Activated CD4-positive, alpha-beta T cell treated with anti-CD3 and anti-CD28 coated beads, Interleukin-2, amount 50 U/mL, for 24 hours (primary cell): ENCODE data around the gene RHOBTB3.
"Not testable (repeated sequence)": the region's sequence is repeated elsewhere in the genome, so short reads cannot be mapped to it uniquely, and the experiment has no call there.

Source experiments
- DNase-seq, 2 donors: peaks; one replicate each; pipeline ENCODE4 v3.0.0-alpha.2; 2020; ENCODE audit warnings: low read depth in 1 of 2, low spot score in 1 of 2

The RHOBTB3 gene

DNA sequence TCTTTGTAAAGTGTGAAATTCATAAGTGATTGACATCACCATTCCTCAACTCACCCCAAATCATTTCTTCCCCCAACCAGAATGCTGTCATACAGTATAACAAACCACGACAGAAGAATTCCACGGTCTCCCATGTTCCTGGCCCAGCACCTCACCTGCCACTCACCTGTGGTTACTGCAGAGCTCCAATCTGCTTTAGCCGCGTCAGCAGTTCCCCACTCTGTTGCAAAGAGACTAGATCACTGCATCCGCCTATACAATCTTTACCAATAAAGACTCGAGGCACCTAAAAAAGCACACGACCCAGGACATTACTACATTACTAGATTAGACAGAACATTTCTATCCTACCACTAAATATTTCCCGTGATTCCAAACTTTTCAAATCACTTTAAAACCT, 85.2 kb downstream of the RHOBTB3 start:
- no peak for DNase-seq

DNA sequence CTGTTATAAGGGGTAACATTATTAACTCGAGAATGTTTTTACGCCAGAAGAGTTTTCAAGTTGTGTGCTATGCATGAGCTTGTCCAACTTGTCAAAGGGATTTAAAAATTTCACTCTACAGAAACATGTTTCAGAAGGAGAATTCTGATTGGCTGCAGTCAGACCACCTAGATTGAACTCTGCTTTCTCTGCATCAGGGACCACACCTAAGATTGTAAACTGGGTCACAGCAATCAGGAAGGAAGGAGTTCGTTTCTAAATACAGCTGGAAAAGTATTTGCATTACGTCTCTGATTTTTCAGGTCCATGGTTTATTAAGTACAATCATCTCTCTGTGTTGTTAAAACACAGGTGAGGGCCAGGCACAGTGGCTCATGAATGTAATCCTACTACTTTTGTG, 85.6 kb downstream of the RHOBTB3 start:
- no peak for DNase-seq

DNA sequence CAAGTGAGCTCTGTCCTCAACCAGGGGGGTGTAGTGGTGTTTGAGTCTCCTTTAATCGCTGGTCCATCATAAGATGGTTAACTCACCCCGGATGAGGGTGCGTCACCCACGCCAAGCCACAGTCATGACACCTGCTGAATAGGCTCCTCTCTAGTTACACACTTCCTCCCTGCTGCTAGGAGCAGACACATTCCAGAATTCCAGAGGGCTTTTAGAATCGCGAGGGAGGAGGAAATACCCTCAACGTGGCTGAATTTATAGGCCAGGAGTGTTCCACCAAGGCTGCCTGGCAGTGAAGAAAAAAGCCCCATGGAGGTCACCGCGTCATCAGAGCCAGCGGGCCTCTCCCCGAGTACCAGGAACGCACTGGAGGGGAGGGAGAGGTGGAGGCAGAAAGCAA, 86.3 kb downstream of the RHOBTB3 start:
- no peak for DNase-seq

DNA sequence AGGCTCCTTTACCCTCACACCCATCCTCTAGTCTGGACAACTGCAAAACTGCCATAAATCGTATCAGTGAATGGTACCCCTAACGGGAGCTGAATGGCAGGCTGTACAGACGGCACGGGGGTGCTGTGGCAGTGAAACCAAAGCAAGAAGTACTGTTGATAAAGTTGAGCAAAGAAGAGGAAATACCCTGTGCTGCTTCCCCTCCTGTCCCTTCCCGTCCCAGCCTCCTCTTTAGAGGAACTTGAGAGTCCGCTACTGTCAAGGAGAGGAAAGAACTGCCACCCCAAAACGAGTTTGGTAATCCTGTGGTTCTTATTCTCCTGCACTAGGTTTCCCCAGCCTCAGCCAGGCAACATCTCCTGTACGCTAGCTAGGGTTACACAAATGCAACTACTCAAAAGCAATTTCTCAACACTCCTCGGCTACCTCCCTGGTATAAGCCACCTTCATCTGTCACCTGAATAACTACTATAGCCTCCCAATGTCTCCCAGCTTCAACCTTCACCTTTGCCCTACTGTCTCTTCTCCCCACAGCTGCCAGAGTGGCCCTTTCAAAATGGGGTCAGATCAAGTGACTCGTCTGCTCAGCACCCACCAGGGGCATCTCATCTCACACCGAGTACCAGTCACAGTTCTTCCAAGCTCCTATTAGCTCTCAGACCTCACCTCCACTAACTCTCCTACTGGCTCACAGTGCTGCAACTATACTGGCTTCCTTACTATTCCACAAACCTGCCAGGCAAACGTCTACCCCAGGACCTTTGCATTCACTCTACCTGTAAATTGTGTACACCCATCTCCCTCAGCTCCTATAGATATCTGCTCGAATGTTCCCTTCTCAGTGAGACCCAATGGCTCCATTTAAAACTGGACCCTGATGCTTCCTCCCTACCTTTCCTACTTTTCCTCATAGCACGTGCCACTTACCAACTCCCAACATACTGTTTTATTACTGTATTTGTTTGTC, 87.3 kb downstream of the RHOBTB3 start:
- DNase-seq, result no peak

DNA sequence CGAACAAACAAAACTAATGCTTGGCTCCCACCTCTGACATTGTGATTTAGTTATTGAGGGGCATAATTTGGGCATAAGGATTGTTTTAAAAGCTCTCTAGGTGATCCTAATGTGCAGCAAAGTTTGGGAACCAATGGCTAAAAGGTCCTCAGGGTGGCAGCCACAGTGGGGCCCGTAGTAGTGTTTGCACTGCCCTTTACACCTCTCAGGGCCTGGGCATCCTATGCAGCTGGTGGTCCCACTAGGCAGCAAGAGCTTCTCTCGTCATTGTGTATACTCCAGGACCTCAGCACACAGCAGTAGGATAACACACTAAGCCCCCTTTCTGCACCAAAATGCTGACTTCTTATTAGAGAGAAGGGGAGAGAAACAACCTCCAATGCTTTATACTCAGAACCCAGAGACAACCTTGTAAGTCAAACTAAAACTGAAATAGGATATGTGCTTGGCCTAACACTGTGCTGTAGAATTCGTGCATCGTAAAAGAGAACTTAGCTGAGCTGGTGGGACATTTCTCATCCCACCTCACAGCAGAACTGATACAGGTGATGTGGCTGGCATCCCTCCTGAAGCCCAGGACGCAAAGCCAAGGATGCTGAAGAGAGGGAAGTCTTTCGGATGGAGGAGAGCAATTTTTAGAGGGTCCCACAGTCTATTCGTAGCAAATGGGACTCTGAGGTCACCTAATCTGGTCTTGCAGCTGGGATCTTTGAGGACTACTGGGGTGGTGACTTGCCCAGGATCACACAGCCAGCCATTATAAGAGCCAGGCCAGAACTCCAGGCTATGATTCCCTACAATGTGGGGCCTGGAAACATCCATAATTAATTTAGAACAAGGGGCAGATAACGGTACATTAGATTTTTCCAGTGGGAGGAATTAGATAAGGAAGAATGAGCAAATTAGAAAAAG, 90.2 kb downstream of the RHOBTB3 start:
- DNase-seq, result no peak

DNA sequence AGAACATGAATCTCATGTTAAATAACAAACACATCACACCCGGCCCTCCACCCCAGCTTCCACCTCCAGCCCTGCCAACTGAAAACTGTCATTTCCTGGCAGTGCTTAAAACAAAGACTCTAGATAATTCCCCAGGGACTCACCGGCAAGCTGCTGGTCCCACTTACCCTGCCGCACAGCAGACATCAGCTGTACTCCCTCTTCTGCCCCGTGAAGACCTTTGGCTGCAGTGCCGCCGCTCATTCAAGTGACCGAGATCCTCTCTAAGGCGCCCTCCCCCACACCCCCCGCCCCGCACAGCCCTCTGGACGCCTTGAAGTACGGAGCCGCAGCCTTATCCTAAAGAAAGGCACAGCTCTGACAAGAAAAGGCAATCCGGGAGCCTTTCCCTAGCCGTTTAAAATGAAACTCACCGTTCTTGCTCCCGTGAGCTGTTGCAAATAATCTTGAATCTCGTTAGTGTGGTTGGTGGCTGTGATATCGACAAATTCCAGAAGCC, 91.0 kb downstream of the RHOBTB3 start:
- no peak for DNase-seq

DNA sequence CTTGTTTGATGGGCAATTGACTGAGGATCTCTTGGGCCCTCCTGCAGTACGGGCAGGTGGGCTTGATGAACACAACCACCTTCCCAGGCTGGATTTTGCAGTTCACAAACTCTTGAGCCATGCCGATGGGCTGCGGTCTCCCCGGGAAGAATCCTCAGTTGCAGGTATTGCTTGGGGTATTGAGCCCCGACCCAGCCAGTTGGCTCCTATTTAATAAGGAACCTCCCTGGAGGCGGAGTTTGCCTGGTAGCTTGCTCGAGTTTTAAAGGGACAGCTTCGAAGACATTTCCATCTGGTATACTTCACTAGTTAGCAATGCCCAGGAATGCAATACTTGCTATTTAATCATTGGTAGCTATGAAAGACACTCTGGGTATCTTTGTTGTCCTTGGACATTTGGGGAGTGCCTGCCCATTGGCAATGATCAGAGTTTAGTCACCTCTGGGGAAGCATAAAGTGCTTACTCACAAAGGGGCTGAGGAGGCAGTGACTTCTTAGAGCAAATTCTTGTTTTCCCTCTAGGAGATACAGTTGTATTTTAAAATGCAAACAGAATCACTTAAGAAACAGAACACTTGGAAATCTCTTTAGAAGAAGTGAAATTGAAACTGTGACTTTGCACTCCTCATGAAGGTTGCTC, 91.5 kb downstream of the RHOBTB3 start, which contains the start of gene GLRX:
TSS of gene GLRX (minus strand) at position 185 of the 640 bp plus-strand sequence. CDS start at position 121, 64 bp downstream.
- DNase-seq, result no peak

DNA sequence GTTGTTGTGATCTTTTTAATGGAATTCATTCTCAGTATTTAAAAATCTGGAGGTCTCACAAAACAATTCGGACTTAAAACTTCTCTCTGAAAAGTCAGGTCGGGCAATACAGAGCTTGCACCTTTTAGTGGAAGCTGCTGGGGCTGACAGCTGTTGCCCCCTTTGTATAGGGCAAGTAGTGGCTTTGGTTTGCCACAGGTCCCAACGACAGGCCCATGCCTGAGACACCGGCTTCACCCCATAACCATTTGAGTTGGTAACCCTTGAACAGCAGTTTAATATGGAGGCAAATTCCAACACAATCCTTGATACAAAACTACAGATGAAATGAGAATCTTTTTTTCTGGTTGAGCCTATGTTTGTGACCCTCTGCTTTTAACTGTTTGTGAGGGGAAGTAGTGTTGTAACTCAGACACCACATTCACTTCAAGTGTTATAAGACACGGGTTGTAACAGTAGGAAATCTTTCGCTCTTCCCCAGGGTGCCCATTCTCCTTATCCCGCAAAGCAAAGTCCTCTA, 92.1 kb downstream of the RHOBTB3 start:
- no peak for DNase-seq

DNA sequence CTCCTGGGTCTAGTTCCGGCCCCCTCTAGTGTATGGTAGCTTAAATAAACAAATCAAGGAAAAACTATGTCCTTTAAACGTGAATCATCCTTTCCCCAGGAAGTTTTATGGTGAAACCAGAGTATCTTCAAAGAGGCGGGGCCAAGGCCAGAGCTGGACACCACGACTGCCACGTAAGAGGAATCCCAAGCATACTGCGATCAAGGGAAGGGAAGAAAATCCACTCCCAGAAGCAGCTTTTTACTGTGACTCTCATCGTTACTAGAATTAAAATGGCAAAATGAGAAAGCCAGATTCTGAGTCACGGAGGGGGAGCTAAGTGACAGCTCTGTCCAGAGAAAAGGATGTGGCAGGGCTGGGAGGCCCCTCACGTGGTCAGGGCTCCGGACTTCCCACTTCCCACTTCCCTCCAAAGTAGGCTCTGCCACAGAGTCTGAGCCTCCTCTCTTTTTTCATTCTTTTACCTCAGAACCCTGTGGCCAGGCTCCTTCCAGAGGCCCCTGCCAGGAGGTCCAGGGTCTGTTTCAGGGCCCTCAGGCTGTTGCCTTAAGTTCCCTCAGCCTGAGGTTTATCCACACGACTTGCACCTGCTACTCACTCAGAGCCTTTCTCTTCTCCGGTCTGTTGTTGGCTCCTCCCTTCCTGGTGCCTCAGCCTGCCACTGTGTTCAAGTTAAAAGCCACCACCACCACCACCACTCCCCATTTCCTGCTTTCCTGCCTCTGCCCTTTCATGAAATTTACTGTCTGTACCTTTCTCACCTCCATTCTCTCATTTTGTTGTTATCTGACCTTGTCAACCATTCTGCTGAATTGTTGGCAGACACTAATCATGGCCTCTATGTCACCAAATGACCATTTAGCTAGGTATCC, 92.8 kb downstream of the RHOBTB3 start:
- no peak for DNase-seq

DNA sequence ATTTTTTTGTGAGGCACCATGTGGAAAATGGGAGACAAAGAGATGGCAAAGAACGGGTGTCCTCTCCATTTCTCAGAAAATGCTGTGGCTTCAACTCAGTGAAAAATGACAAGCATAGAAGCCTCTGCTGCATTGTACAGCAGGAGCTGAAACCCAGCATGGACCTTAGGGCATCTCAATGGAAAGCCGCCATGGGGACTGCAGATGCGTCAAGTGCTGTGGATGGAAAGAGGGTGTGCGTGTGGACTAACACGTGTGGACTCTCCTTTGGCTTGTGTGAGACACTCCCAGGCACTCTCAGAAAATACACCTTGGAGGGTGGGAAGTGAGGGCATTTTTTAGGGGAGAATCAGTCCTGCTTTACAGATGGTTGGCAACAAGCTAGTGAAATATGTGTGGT, 93.6 kb downstream of the RHOBTB3 start:
- no peak for DNase-seq

DNA sequence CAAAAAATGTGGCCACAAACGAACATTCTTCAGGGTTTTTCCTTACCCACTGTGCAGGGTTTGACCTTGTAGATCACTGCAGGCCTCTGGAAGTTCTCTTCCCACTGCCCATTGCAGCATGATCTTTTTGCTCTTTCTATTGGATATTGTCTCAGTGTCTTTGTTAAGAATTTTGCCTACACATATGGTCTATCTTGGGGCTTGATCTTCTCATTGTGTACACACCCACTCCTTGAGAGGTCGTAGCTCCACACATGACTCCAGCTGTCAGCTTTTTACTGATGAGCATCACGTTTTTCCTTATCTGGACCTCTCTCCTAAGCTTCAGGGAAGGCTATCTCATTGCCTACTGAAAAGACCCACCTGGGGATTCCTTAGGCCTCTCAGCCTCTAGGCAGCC, 94.4 kb downstream of the RHOBTB3 start:
- no peak for DNase-seq

DNA sequence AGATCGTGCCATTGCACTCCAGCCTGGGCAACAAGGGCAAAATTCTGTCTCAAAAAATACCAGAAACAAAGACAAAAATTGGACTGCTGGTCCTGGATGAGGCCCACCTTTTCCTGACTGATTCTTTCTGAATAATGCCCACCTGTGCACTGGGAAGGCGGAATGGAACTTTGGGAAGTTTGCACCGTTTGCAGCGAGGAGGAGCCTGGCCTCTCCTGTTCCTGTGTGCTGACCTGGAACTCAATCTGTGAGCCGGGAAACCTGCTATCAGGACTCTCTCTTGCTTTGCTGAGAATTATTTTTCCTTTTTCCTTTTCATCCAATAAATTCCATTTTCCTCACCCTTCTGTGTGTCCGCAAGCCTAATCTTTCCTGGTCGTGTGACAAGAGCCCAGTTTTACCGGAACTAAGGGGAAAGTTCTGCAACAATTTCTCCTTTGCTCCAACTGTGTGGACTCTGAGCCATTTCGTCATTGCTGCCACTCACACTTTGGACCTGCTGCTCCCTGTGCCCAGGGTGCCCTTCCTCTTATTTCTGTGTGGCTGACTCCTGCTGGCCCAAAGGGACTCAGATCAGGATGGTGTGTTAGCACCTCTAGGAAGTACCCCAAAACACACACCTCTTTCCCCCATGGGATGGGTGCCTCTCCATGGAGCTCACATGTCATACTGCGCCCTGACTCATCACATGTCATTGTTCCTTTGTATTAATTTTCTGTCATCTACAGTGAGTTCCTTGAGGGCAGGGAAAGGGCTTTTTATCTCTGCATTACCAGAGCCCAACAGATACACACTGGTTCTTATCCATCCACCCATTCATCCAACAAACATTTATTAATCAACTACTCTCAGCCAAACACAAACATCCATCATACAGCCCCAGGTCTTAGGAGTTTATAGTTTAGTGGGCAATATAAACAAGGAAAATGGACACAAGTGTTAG, 96.1 kb downstream of the RHOBTB3 start:
- DNase-seq, result no peak

DNA sequence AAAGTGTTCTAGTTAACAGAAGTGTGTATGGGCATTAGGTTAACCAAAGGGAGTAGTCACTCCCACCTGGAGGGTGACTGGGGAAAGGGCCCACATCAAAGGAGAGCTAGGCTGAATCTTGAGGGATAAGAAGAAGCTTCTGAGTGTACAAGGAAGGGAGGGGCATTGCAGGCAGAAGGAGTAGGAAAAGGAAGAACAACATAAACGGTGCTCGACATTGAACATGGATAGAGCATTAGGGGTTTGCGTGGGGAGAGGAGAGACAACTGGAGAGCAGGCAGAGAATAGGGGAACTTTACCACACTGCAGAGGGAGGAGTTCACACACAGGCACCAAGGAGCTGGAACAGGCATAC, 96.7 kb downstream of the RHOBTB3 start:
- DNase-seq, result no peak

DNA sequence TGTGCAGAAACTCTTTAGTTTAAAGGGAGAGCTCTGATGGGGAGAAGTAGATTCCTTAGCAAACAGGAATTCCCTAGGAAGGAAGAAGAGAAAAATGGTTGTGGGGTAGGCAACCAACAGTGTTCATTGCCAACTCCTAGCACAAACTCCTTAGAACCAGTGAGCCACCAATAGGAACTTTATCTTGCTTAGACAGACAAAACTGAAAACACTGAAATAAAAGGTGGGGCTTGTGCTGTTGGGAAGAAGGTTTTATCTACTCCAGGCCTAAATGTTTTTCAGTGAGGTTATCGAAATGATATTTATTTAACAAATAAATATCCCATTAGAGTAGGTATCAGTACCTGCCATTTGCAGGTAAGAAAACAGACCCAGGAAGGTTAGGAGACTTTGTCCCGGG, 99.1 kb downstream of the RHOBTB3 start:
- DNase-seq, result no peak

DNA sequence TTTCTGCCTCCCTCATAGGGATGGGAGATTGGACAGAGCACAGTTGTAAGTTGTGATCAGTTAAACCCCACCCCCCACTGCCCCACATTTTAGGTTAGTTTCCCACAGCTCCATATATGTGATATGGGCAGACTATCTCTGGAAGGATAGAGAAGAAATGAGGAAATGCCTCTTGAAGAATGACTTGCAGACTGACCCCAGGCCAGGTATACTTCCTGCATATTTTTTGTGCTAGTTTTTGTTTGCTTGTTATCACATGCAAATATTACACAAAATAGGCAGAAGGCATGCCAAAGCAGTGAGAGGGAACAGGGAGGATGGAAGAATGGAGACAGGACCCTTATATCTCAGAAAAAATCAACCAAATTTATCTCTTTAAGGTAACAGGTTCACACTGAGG, 101.5 kb downstream of the RHOBTB3 start:
- DNase-seq, result no peak

DNA sequence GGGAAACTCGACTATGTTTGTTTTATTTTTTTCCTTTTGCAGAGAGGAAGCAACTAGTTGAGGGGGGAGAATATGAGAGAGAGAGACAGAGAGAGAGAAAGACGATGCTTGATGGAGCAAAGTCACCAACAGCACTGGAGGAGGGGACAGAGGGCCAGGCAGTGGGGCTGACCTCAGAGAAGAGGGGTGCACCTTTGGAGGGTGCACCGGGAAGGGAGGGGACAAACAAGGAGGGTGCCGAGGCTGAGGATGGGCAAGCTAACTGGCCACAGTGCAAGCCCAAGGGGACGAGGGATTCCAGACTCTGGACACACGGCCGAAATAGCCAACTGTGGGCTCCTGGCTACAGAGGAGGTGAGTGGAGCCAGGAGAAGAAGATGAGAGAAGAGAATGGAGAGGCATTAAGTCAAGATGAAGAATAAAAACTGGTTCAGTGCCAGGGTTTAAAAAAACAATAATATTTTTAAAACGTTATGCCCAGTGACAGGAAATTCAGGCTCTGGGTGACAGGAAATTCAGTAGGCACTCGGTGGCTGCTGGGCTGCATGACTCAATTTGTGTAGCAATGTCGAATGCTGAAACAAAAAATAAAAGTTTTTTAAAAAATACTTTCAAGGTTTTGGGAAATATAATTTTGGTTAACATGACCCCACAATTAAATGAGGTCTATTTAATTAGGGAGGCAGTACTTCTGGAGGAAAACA, 104.7 kb downstream of the RHOBTB3 start:
- no peak for DNase-seq

DNA sequence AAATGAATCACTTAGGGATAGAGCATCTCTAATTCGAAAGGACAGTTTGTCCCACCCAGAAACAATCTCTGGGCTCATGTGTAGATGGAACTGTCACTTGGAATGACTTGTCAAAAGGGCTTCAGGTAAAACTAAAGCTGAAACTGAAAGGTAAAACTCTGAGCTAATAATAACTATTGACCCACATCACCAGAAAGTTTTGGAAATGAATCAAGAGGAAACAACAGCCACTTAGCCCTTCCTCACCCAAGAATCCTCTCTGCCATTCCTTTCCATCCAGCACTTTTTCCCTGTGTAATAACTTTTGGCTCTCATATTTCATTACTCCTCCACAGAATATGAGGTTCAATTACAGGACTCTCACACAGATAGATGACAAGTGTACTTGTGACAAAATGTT, 105.4 kb downstream of the RHOBTB3 start:
- DNase-seq, result no peak

DNA sequence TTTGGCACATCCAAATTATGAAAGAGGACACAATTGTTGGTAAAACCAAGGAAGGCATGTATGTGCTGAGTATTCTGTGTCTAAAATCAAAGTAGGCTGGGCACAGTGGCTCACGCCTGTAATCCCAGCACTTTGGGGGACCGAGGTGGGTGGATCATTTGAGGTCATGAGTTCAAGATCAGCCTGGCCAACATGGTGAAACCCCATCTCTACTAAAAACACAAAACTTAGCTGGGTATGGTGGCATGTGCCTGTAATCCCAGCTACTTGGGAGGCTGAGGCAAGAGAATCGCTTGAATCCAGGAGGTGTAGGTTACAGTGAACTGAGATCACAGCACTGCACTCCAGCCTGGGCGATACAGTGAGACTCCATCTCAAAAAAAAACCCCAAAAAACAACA, 105.8 kb downstream of the RHOBTB3 start:
- not testable (repeated sequence) for DNase-seq
